ENCODE data around the gene NFIA.

The NFIA gene

GRCh38 chr1:61140778-61141177 lies 58.4 kb downstream of the NFIA start:
- DNase-seq (ENCODE audit: extremely low read depth, low read depth): no peak
- H3K4me3 ChIP-seq (replicated peaks; ENCODE audit: low read depth, low read length): no peak overlapping the region
- no peak for TF ChIP-seq CTCF (IDR thresholded peaks at IDR 0.05; ENCODE audit: low read depth, low read length, missing control alignments)

DNA sequence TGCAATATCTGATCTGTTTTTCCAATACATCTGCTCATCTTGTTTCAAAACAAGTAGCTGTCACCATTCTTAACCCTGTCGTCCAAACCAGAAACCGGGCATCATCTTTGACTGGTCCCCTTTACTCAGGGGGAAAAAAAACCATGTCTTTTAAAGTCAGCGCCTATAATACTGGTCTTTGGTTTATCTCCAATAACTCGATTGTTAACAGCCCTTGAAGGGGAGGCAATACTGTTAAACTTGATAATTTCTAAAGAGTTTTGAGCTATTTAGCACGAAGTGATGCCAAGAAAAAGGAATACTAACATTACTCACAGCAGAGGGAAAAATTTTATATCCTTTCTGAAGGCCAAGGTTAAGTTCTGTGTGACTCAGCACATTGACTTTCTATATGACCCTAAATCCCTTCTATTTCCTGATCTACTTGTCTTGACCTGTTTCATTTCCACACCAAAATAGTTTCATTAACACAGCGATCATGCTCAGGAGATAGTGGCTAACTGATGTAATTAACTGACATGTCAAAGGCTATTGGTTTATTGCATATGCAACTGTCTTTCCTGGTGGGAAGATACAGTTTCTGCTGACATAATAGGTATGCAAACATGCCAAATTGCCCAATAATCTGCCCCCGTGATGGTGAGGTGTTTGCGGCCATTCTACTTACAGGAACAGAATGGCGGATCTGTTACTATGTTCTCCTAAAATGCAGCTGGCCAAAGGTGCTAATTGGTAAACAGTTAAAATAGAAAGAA lies 59.1 kb downstream of the NFIA start:
- TF ChIP-seq CTCF (IDR thresholded peaks at IDR 0.05; ENCODE audit: low read depth, low read length, missing control alignments): no peak
- no peak overlapping the region for H3K4me3 ChIP-seq (replicated peaks; ENCODE audit: low read depth, low read length)
- DNase-seq (ENCODE audit: extremely low read depth, low read depth): no peak

- no peak for TF ChIP-seq CTCF (IDR thresholded peaks at IDR 0.05; ENCODE audit: low read depth, low read length, missing control alignments)
- H3K4me3 ChIP-seq (replicated peaks; ENCODE audit: low read depth, low read length): no peak overlapping the region
- DNase-seq (ENCODE audit: extremely low read depth, low read depth): no peak
These were observed 59.7 kb downstream of the NFIA start for GRCh38 chr1:61142043-61142440.

DNA sequence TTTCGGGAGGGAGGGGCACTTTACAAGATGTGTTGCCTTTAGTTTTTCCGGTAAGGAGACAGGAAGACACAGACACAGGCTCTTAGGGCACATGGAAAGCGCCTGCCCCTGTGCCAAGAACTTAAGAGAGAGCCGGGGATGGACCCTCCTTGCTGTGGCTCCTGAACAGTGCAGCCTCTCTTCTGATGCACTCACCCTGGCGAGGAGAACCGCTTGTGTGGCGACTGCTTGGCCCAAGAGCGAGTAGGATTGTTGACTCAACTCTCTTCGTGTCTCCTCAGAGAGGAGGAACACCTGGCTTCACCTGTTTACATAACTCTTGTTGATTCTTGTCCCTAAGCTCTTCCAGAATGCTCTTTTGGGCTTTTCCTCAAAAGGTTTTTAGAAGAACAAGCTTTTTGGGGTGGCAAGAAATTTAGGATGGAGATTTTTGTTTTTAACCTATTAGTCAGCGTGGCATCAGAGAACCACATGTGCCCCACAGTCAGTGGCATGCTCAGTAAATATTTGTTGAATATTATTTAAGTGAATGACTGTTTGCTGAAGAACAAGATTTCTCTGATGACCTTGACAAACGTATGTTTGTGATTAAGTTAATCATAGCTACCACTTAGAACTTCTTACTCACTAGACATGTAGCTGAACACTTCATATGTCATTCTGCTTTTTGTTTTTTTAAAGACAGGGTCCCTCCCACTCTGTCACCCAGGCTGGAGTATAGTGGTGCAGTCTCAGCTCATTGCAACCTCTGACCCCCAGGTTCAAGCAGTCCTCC lies 60.6 kb downstream of the NFIA start:
- H3K4me3 ChIP-seq (replicated peaks; ENCODE audit: low read depth, low read length): no peak overlapping the region
- no peak for DNase-seq (ENCODE audit: extremely low read depth, low read depth)
- TF ChIP-seq CTCF (IDR thresholded peaks at IDR 0.05; ENCODE audit: low read depth, low read length, missing control alignments): no peak

DNA sequence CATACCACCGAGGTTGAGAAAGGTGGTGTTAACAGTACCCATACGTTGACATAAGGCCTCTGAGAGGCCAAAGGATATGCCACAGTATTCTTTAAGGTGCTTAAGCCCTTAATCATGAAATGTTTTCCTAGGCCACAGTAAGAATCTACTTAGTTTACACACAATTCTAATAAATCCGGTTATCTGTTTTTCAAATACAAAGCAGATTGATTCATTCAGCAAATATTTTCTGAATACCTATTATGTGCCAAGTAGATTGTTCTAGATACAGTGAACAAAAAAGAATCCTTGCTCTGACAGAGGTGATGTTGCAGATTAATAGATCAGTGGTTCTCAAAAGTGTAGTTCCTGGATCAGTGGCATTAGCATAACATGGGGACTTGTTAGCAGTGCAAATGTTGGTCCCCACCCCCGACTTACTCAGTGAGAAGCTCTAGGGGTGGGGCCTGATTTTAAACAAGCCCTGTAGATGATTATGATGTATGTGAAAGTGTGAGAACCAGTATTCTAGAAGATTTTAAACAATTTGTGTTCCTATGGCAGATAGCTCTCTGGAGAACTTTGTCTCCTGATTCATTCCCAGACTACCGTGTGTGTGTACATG lies 61.6 kb downstream of the NFIA start:
- no peak overlapping the region for H3K4me3 ChIP-seq (replicated peaks; ENCODE audit: low read depth, low read length)
- TF ChIP-seq CTCF (IDR thresholded peaks at IDR 0.05; ENCODE audit: low read depth, low read length, missing control alignments): no peak
- no peak for DNase-seq (ENCODE audit: extremely low read depth, low read depth)

DNA sequence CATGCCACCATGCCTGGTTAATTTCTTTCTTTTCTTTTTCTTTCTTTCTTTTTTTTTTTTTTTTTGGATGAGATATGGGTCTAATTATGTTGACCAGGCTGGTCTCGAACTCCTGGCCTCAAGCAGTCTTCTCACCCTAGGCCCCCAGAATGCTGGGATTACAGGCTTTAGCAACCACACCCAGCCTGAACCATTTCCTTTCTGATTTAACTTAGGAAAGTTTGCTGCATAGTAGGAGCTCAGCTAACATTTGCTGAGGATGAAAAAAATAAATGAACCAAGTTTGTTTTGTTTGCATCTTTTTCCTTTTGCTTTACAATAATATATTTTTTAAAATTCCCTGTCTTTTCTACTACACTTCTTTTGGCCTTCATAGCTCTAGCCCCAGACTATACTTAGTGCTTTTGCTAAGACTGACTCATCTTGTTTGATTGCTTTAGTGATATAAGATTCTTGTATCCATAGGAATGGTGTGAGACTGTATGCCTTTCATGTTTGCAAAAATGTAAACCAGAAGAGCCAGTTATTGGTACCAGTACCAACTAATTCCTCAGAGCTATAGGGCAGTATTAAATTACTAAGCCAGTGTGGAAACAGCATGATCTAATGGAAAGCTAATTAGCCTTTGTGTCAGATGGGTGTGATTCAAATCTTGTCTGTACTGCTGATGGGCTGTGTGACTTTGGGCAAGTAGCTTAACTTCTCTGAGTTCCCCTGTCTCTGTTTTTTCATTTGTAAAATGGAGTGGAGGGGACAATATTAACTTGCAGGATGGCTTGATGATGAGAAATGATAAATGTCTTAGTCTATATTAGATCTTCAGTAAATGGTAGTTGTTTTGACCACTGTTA lies 66.9 kb downstream of the NFIA start:
- H3K4me3 ChIP-seq (replicated peaks; ENCODE audit: low read depth, low read length): no peak overlapping the region
- no peak for DNase-seq (ENCODE audit: extremely low read depth, low read depth)
- TF ChIP-seq CTCF (IDR thresholded peaks at IDR 0.05; ENCODE audit: low read depth, low read length, missing control alignments): no peak
